Measurements from ENCODE around the gene TRIM58. TPM values are rescaled to one million over a fixed set of nuclear protein-coding genes. Genes with fewer than 3 reads are reported as not detected.
A peak's percentile ranks its signal among the peaks of the same experiment; 100 is the strongest.

The TRIM58 gene
- total RNA-seq, 2 experiments from 2014 or later, result 0.16 to 0.18 TPM

GRCh38 chr1:247895976-247896375 is 39.0 kb downstream of the TRIM58 start:
- Mint-ChIP-seq H3K4me3 (no peak overlapping the region), H3K27ac (no peak overlapping the region), H3K9me3 (ENCODE audit: low read depth) (no peaks in the 10 kb centered on the region), H3K36me3 (ENCODE audit: low read depth) (no peaks in the 10 kb centered on the region), H3K4me1 (no peaks in the 10 kb centered on the region), H3K27me3 (no peaks in the 10 kb centered on the region)
- CTCF ChIA-PET, result interaction anchor here (0.6 to 1.4 kb wide), 2 partner anchors 11 to 19 kb away, joined by 3 to 4 read pairs; no protein-coding TSS in a partner anchor
- intact Hi-C loops (cut with DNase I, micrococcal nuclease), result no loop called here
- POLR2A ChIA-PET, result no interaction called here
- ATAC-seq (no peak), DNase-seq (no peak)

- Mint-ChIP-seq H3K9me3 (ENCODE audit: low read depth) (peaks cover 8% of the 10 kb centered on the region), H3K4me1 (peaks cover 33% of the 10 kb centered on the region)
- intact Hi-C loops (cut with DNase I, micrococcal nuclease), result no loop called here
Observed at GRCh38 chr1:247904122-247904521, 47.1 kb downstream of the TRIM58 start.

GRCh38 chr1:247905181-247905580 is 48.2 kb downstream of the TRIM58 start:
- peaks cover 33% of the 10 kb centered on the region for H3K4me1 Mint-ChIP-seq
- no peak overlapping the region for H3K27ac Mint-ChIP-seq
- ChIA-PET CTCF (no interaction called here), POLR2A (no interaction called here)
- ATAC-seq (no peak), DNase-seq (no peak)
- H3K4me3 Mint-ChIP-seq, result no peak overlapping the region
- no peaks in the 10 kb centered on the region for H3K27me3 Mint-ChIP-seq
- intact Hi-C loops (cut with DNase I, micrococcal nuclease), result loop anchor here in 1 of 2 experiments (5.0 kb wide), 1 partner anchor 498 kb away; no protein-coding TSS in a partner anchor
- H3K36me3 Mint-ChIP-seq (ENCODE audit: low read depth), result no peaks in the 10 kb centered on the region
- H3K9me3 Mint-ChIP-seq (ENCODE audit: low read depth), result peaks cover 8% of the 10 kb centered on the region

More at GRCh38 chr1:247904122-247904521, 47.1 kb downstream of the TRIM58 start:
- Mint-ChIP-seq H3K4me3 (no peak overlapping the region), H3K27ac (no peak overlapping the region), H3K27me3 (no peaks in the 10 kb centered on the region), H3K36me3 (ENCODE audit: low read depth) (no peaks in the 10 kb centered on the region)
- CTCF ChIA-PET, result no interaction called here
- DNase-seq (no peak), ATAC-seq (no peak)
- POLR2A ChIA-PET, result no interaction called here

GRCh38 chr1:247905910-247906503 is 49.0 kb downstream of the TRIM58 start:
- POLR2A ChIA-PET, result no interaction called here
- H3K9me3 Mint-ChIP-seq (ENCODE audit: low read depth), result peaks cover 8% of the 10 kb centered on the region
- H3K27me3 Mint-ChIP-seq, result no peaks in the 10 kb centered on the region
- CTCF ChIA-PET, result interaction anchor here (0.9 to 1.2 kb wide), 3 partner anchors 9 to 18 kb away, joined by 3 read pairs; partner anchors contain the start of gene OR2AJ1
- intact Hi-C loops (cut with DNase I, micrococcal nuclease), result loop anchor here (1.0 to 5.0 kb wide), 2 partner anchors 31 to 499 kb away; no protein-coding TSS in a partner anchor
- peaks cover 33% of the 10 kb centered on the region for H3K4me1 Mint-ChIP-seq
- DNase-seq (no peak), ATAC-seq (no peak)
- H3K4me3 Mint-ChIP-seq, result peak overlapping the region; percentile 53
- H3K27ac Mint-ChIP-seq, result peak overlapping the region; percentile 61
- no peaks in the 10 kb centered on the region for H3K36me3 Mint-ChIP-seq (ENCODE audit: low read depth)

DNA sequence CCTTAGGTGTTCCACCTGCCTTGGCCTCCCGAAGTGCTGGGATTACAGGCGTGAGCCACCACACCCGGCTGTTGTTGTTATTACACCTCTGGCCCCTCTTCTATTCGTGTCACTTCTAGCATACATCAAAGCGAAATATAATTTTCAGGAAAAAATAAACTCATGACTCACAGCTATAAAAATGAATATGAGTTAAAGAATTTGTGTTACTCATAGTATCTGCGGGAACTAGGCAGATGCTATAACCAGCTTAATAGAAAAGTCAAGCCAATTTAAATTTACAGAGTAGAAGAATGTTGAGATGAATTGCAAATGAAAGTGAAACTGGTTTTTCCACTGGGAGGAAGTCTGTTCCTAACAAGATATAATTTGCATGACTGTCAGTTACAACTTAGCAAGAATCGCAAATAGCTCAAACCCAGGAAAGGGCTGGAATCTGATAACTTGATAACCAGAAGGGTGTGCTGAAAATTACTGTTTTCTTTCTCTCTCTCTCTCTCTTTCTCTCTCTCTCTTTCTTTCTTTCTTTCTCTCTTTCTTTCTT is 49.6 kb downstream of the TRIM58 start:
- Mint-ChIP-seq H3K27me3 (no peaks in the 10 kb centered on the region), H3K4me1 (peaks cover 33% of the 10 kb centered on the region), H3K4me3 (peak overlapping the region; percentile 53), H3K36me3 (ENCODE audit: low read depth) (no peaks in the 10 kb centered on the region), H3K27ac (peak overlapping the region; percentile 61), H3K9me3 (ENCODE audit: low read depth) (peaks cover 8% of the 10 kb centered on the region)
- POLR2A ChIA-PET, result interaction anchor here (0.6 kb wide), 1 partner anchor 516 kb away, joined by 6 read pairs; no protein-coding TSS in a partner anchor
- CTCF ChIA-PET, result interaction anchor here (0.9 to 1.2 kb wide), 3 partner anchors 9 to 18 kb away, joined by 3 read pairs; partner anchors contain the start of gene OR2AJ1
- intact Hi-C loops (cut with DNase I, micrococcal nuclease), result loop anchor here (1.0 to 5.0 kb wide), 2 partner anchors 31 to 499 kb away; no protein-coding TSS in a partner anchor
- DNase-seq (peak; percentile 50), ATAC-seq (peak; percentile 93)

DNA sequence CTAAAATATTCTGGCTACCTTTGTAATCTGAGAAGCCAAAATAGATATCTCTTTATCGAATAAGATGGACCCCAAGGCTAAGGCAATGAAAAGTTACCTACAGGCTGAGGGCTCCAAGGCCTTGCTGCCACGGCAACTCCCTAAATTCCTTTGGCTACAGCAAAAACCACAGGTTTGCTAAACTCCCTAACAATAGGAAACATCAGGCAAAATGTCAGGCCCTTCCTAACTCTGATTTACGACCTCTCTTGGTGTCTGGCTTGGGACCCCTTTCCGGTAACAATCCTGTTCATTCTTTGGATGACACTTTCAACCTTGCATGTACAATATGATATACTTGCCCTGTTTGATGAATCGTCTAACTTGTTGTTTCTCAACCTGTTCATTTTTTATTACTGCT is 51.8 kb downstream of the TRIM58 start:
- ChIA-PET POLR2A (no interaction called here), CTCF (no interaction called here)
- H3K27ac Mint-ChIP-seq, result no peak overlapping the region
- H3K27me3 Mint-ChIP-seq, result no peaks in the 10 kb centered on the region
- H3K4me3 Mint-ChIP-seq, result no peak overlapping the region
- no peaks in the 10 kb centered on the region for H3K36me3 Mint-ChIP-seq (ENCODE audit: low read depth)
- peaks cover 33% of the 10 kb centered on the region for H3K4me1 Mint-ChIP-seq
- H3K9me3 Mint-ChIP-seq (ENCODE audit: low read depth), result peaks cover 7% of the 10 kb centered on the region
- no peak for ATAC-seq
- no peak for DNase-seq
- intact Hi-C loops (cut with DNase I, micrococcal nuclease), result loop anchor here in 1 of 2 experiments (5.0 kb wide), 1 partner anchor 501 kb away; no protein-coding TSS in a partner anchor

DNA sequence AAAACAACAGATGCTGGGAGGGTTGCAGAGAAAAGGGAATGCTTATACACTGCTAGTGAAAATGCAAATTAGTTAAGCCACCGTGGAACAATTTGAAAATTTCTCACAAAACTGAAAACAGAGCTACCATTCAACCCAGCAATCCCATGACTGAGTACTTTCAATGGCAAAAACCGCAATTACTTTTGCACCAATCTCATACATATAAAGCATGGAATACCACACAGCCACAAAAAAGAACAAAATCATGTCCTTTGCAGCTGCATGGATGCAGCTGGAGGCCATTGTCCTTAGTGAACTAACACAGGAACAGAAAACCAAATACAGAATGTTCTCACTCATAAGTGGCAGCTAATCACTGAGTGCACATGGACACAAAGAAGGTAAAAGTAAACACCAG is 56.8 kb downstream of the TRIM58 start:
- no peak overlapping the region for H3K27ac Mint-ChIP-seq
- POLR2A ChIA-PET, result no interaction called here
- intact Hi-C loops (cut with DNase I, micrococcal nuclease), result no loop called here

DNA sequence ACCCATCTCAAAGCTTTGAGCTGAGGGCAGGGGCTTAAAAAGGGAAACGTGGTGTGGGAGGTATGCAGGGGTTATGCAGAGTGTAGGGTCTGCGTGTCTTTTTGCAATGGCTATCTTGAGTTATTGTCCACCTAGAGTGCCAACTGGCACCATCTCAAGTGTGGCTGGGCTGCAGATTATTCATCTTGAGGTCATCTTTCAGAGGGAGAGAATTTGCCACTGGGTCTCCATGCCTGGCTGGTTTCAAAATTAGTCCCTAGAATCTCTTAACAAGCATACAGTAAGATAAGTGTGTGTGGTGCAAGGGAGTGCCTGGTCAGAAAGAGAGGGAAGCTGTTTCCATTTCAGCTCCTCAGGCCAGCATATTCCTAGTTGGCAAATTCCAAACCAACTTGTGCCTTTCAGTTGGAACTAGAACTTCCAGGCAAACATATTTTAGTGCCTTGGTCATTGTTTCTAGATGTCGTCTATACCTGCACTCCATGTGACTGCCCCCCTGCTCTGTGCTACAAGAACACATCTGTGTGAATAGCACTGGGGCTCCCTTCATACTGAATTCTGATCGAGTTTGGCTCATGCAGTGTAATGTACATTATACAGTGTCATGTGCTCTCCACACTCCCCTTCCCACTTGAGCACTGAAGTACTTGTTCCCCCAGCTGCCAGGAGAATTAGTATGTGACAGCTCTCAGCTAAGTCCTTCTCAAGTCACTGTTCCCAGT is 58.1 kb downstream of the TRIM58 start:
- Mint-ChIP-seq H3K9me3 (ENCODE audit: low read depth) (no peaks in the 10 kb centered on the region), H3K27me3 (peaks cover 7% of the 10 kb centered on the region), H3K27ac (no peak overlapping the region), H3K36me3 (ENCODE audit: low read depth) (no peaks in the 10 kb centered on the region), H3K4me1 (no peaks in the 10 kb centered on the region), H3K4me3 (no peak overlapping the region)
- intact Hi-C loops (cut with DNase I, micrococcal nuclease), result loop anchor here in 1 of 2 experiments (5.0 kb wide), 1 partner anchor 233 kb away; no protein-coding TSS in a partner anchor
- ChIA-PET POLR2A (no interaction called here), CTCF (interaction anchor here (0.6 to 1.1 kb wide), 2 partner anchors 9 to 21 kb away, joined by 3 to 5 read pairs; no protein-coding TSS in a partner anchor)
- ATAC-seq, result no peak
- DNase-seq, result no peak

More for the DNA sequence above, 56.8 kb downstream of the TRIM58 start:
- Mint-ChIP-seq H3K27me3 (peaks cover 7% of the 10 kb centered on the region), H3K4me3 (no peak overlapping the region), H3K36me3 (ENCODE audit: low read depth) (no peaks in the 10 kb centered on the region), H3K9me3 (ENCODE audit: low read depth) (no peaks in the 10 kb centered on the region), H3K4me1 (no peaks in the 10 kb centered on the region)
- DNase-seq (no peak), ATAC-seq (no peak)
- CTCF ChIA-PET, result interaction anchor here (0.6 to 1.1 kb wide), 3 partner anchors 23 to 524 kb away, joined by 3 to 5 read pairs (median 3); no protein-coding TSS in a partner anchor

DNA sequence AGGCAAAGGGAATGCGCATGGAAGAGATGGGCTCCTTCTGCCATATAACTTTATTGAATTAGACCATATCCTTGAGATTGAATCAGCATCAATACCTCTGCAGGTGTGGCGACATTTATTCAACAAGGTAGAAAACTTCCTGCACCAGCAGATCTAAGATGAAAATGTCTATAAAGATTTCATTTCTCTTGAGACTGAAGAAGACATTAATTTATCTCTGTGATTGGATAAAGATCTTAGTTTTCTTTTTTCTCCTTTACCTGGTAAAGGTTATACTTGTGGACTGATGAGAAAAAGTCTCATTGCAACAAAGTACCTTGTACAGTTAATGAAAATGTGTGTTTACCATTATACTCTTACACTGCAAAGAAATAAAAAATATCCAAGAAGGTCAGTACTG is 63.0 kb downstream of the TRIM58 start, which contains the start of gene OR2T8:
TSS of gene OR2T8 (plus strand) at position 301 of the 400 bp plus-strand sequence. CDS start 766 bp downstream, outside the sequence.
- ChIA-PET CTCF (no interaction called here), POLR2A (no interaction called here)
- intact Hi-C loops (cut with DNase I, micrococcal nuclease), result loop anchor here in 1 of 2 experiments (5.0 kb wide), 1 partner anchor 238 kb away; no protein-coding TSS in a partner anchor
- no peak within 1 kb of the TSS for H3K4me3 Mint-ChIP-seq
- H3K4me1 Mint-ChIP-seq, result no peaks in the 10 kb centered on the region
- no peak within 1 kb of the TSS for H3K27ac Mint-ChIP-seq
- DNase-seq, result no peak
- no peaks in the 10 kb centered on the region for H3K36me3 Mint-ChIP-seq (ENCODE audit: low read depth)
- peaks cover 7% of the 10 kb centered on the region for H3K27me3 Mint-ChIP-seq
- ATAC-seq, result no peak
- H3K9me3 Mint-ChIP-seq (ENCODE audit: low read depth), result no peaks in the 10 kb centered on the region

DNA sequence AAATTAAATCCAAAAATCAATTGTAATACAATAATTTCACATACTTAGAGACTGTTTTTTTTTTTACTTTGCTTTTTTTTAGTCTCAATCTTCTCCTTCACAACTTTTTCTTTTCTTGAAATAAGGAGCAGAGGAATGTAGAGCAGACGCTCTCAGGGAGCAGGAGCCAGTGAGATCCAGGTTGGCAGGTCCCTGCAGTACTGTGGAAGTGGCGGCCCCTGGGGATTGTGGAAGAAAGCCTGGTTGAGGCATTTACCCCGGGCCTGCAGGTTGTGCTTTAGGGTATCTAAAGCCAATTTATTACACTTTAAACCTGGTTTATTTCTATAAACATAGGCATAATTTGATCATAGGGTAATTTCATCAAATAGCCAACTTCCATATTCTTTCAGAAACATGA is 67.0 kb downstream of the TRIM58 start:
- ChIA-PET CTCF (interaction anchor here (1.0 kb wide), 1 partner anchor 17 kb away, joined by 3 read pairs; no protein-coding TSS in a partner anchor), POLR2A (no interaction called here)
- intact Hi-C loops (cut with DNase I, micrococcal nuclease), result no loop called here
- H3K36me3 Mint-ChIP-seq (ENCODE audit: low read depth), result no peaks in the 10 kb centered on the region
- no peaks in the 10 kb centered on the region for H3K27me3 Mint-ChIP-seq
- H3K27ac Mint-ChIP-seq, result no peak overlapping the region
- no peaks in the 10 kb centered on the region for H3K9me3 Mint-ChIP-seq (ENCODE audit: low read depth)
- H3K4me1 Mint-ChIP-seq, result no peaks in the 10 kb centered on the region
- ATAC-seq (no peak), DNase-seq (no peak)
- H3K4me3 Mint-ChIP-seq, result no peak overlapping the region

- Mint-ChIP-seq H3K9me3 (ENCODE audit: low read depth) (no peaks in the 10 kb centered on the region), H3K27ac (no peak within 1 kb of the TSS), H3K36me3 (ENCODE audit: low read depth) (no peaks in the 10 kb centered on the region), H3K4me3 (no peak within 1 kb of the TSS), H3K27me3 (no peaks in the 10 kb centered on the region), H3K4me1 (no peaks in the 10 kb centered on the region)
- ChIA-PET POLR2A (no interaction called here), CTCF (interaction anchor here (1.0 kb wide), 1 partner anchor 18 kb away, joined by 3 read pairs; no protein-coding TSS in a partner anchor)
- no peak for ATAC-seq
- intact Hi-C loops (cut with DNase I, micrococcal nuclease), result no loop called here
- no peak for DNase-seq
Observed at GRCh38 chr1:247924868-247925267, 67.9 kb downstream of the TRIM58 start, which contains the start of gene OR2AJ1. TSS of gene OR2AJ1 (plus strand) at chr1:247924889. CDS start at chr1:247933769, 8,880 bp downstream.
